ENCODE measurements around the gene SELENOI.

The SELENOI gene

GRCh38 chr2:26428846-26429245 is 82.9 kb downstream of the SELENOI start:
- CTCF ChIA-PET: no interaction called here
- DNase-seq (ENCODE audit: extremely low spot score): no peak
- POLR2A ChIA-PET: no interaction called here
- TF ChIP-seq CTCF (IDR thresholded peaks at IDR 0.05; ENCODE audit: control extremely low read depth, extremely low read depth, low read depth, missing control alignments): no peak

- no peak for DNase-seq (ENCODE audit: extremely low spot score)
- ChIA-PET CTCF (interaction anchor here (1.0 kb wide), 1 partner anchor 14 kb away, joined by 3 read pairs; no protein-coding TSS in a partner anchor), POLR2A (no interaction called here)
- TF ChIP-seq CTCF (IDR thresholded peaks at IDR 0.05; ENCODE audit: control extremely low read depth, extremely low read depth, low read depth, missing control alignments): no peak
Measured at GRCh38 chr2:26429779-26430578, 84.0 kb downstream of the SELENOI start.

- TF ChIP-seq CTCF (IDR thresholded peaks at IDR 0.05; ENCODE audit: control extremely low read depth, extremely low read depth, low read depth, missing control alignments): no peak
- POLR2A ChIA-PET: interaction anchor here (0.5 kb wide), 1 partner anchor 26 kb away, joined by 3 read pairs; no protein-coding TSS in a partner anchor
- DNase-seq (ENCODE audit: extremely low spot score): no peak
- CTCF ChIA-PET: interaction anchor here (1.6 to 2.2 kb wide), 2 partner anchors 12 to 16 kb away, joined by 4 to 8 read pairs; no protein-coding TSS in a partner anchor
Measured at GRCh38 chr2:26430826-26431225, 84.9 kb downstream of the SELENOI start.

- POLR2A ChIA-PET: no interaction called here
- CTCF ChIA-PET: interaction anchor here (0.8 to 2.2 kb wide), 4 partner anchors 10 to 23 kb away, joined by 3 to 8 read pairs (median 6); no protein-coding TSS in a partner anchor
- no peak for DNase-seq (ENCODE audit: extremely low spot score)
- no peak for TF ChIP-seq CTCF (IDR thresholded peaks at IDR 0.05; ENCODE audit: control extremely low read depth, extremely low read depth, low read depth, missing control alignments)
Measured at GRCh38 chr2:26432363-26432762, 86.4 kb downstream of the SELENOI start.

- TF ChIP-seq CTCF (IDR thresholded peaks at IDR 0.05; ENCODE audit: control extremely low read depth, extremely low read depth, low read depth, missing control alignments): no peak
- DNase-seq (ENCODE audit: extremely low spot score): no peak
- CTCF ChIA-PET: interaction anchor here (0.8 to 2.2 kb wide), 3 partner anchors 11 to 23 kb away, joined by 3 to 8 read pairs (median 8); no protein-coding TSS in a partner anchor
- POLR2A ChIA-PET: no interaction called here
Measured at GRCh38 chr2:26432859-26433258, 86.9 kb downstream of the SELENOI start.

GRCh38 chr2:26435106-26435505 is 89.2 kb downstream of the SELENOI start:
- ChIA-PET POLR2A (no interaction called here), CTCF (no interaction called here)
- no peak for TF ChIP-seq CTCF (IDR thresholded peaks at IDR 0.05; ENCODE audit: control extremely low read depth, extremely low read depth, low read depth, missing control alignments)
- DNase-seq (ENCODE audit: extremely low spot score): no peak

Measured in GM10248 (cell line).